HCT116 (cell line): ENCODE data around the gene KSR2. TPM values are rescaled to one million over a fixed set of nuclear protein-coding genes. Genes with fewer than 3 reads are reported as not detected.

Source experiments
- ATAC-seq: fragments of 200-7000 bp; cut with Tn5 transposase; 2 replicates; pipeline ENCODE4 v1.9.1; 2020; ENCODE audit warnings: mild to moderate bottlenecking, moderate library complexity
- BruUV-seq: library from RNA; stranded (reverse); fragments of 400-500 nt; replicated peaks from 2 replicates; lab custom pipeline; 2021; lab: Mats Ljungman, UMichigan
- CTCF ChIA-PET: fragments of 300-600 bp; sonication (Branson Sonifier 250); formaldehyde crosslinking; loops from one replicate; lab custom pipeline; 2021; ENCODE audit warnings: antibody characterized with exemption; lab: Charles Lee
- POLR2A ChIA-PET: fragments of 300-600, 350-600 bp; sonication (Branson Sonifier 250); formaldehyde crosslinking; loops from one replicate; lab custom pipeline; 2021; ENCODE audit warnings: antibody characterized with exemption; lab: Charles Lee
- RAD21 ChIA-PET, 2 experiments: fragments of 300-600 bp; sonication (Branson Sonifier 250); formaldehyde crosslinking; loops; one replicate each; lab custom pipeline; 2023; ENCODE audit warnings: low total read pairs in 2 of 2; ENCODE audit not compliant: uncharacterized antibody in 2 of 2, unreplicated experiment in 2 of 2, low non-redundant PET in 1 of 2; lab: Charles Lee
- DNase-seq: peaks from one replicate; pipeline ENCODE4 v3.0.0-alpha.2; 2010; ENCODE audit warnings: low read depth, low spot score
- H2AFZ ChIP-seq: fragments of 200-600 bp; shearing (Covaris generic), sonication (generic); 2 replicates; pipeline ENCODE4 v1.6.1; 2017; ENCODE audit warnings: low read depth, mixed run types, mixed read lengths, antibody characterized with exemption, low read length; ENCODE audit not compliant: poor library complexity, severe bottlenecking
- H3K27ac ChIP-seq: 2 replicates; pipeline ENCODE4 v1.5.1; 2012; ENCODE audit warnings: low read depth, low read length
- H3K27me3 ChIP-seq: fragments of 200-600 bp; sonication (generic); 2 replicates; pipeline ENCODE4 v1.6.1; 2016; ENCODE audit warnings: mixed run types, low read length, mixed read lengths; ENCODE audit not compliant: insufficient read depth
- H3K36me3 ChIP-seq, 2 experiments: fragments of 200-500 bp in 1 of 2; fragments of 200-600 bp in 1 of 2; sonication (Bioruptor generic) in 1 of 2; sonication (generic) in 1 of 2; 2 replicates each; pipeline versions ENCODE4 v1.5.1 to v1.6.1; 2014 to 2016; ENCODE audit warnings: low read length in 2 of 2, inconsistent platforms in 1 of 2, mixed read lengths in 1 of 2, mixed run types in 1 of 2; ENCODE audit not compliant: insufficient read depth in 2 of 2, control insufficient read depth in 1 of 2
- H3K4me1 ChIP-seq, 2 experiments: fragments of 200-600 bp in 1 of 2; sonication (generic) in 1 of 2; 2 replicates each; pipeline versions ENCODE4 v1.5.1 to v1.6.1; 2012 to 2017; ENCODE audit warnings: low read length in 2 of 2, inconsistent platforms in 1 of 2, mild to moderate bottlenecking in 1 of 2, mixed read lengths in 1 of 2, mixed run types in 1 of 2, moderate library complexity in 1 of 2; ENCODE audit not compliant: insufficient read depth in 2 of 2, control insufficient read depth in 1 of 2
- H3K4me2 ChIP-seq: fragments of 200-600 bp; sonication (generic); 2 replicates; pipeline ENCODE4 v1.6.1; 2017; ENCODE audit warnings: mixed run types, low read length, mixed read lengths
- H3K4me3 ChIP-seq, 2 experiments: fragments of 200-600 bp in 1 of 2; sonication (generic) in 1 of 2; replicated peaks in 1 of 2; 2 replicates each; pipeline ENCODE4 v1.5.1; 2011 to 2016; ENCODE audit warnings: low read length in 2 of 2, control low read depth in 1 of 2, low read depth in 1 of 2, mild to moderate bottlenecking in 1 of 2, mixed read lengths in 1 of 2, mixed run types in 1 of 2
- H3K79me2 ChIP-seq: fragments of 200-600 bp; sonication (generic); 2 replicates; pipeline ENCODE4 v1.6.1; 2017; ENCODE audit warnings: mild to moderate bottlenecking, mixed run types, low read length, moderate library complexity, mixed read lengths; ENCODE audit not compliant: insufficient read depth
- H3K9ac ChIP-seq: fragments of 200-600 bp; sonication (generic); 2 replicates; pipeline ENCODE4 v1.6.1; 2016; ENCODE audit warnings: low read length, mixed read lengths
- H3K9me2 ChIP-seq: fragments of 200-600 bp; sonication (generic), shearing (Covaris generic); 2 replicates; pipeline ENCODE4 v1.6.1; 2017; ENCODE audit warnings: mixed run types, mild to moderate bottlenecking, moderate library complexity; ENCODE audit not compliant: insufficient read depth
- H3K9me3 ChIP-seq, 2 experiments: fragments of 200-500 bp in 1 of 2; fragments of 200-600 bp in 1 of 2; sonication (Bioruptor generic) in 1 of 2; sonication (generic) in 1 of 2; 2 replicates each; pipeline ENCODE4 v1.6.1; 2014 to 2017; ENCODE audit warnings: low read length in 2 of 2, mixed read lengths in 2 of 2, inconsistent platforms in 1 of 2, low read depth in 1 of 2, mild to moderate bottlenecking in 1 of 2, mixed run types in 1 of 2, moderate library complexity in 1 of 2; ENCODE audit not compliant: control insufficient read depth in 1 of 2, insufficient read depth in 1 of 2
- H4K20me1 ChIP-seq: fragments of 200-600 bp; sonication (generic), shearing (Covaris generic); 2 replicates; pipeline ENCODE4 v1.6.1; 2017; ENCODE audit warnings: mixed run types, mild to moderate bottlenecking, moderate library complexity; ENCODE audit not compliant: insufficient read depth
- CBX3 ChIP-seq: IDR thresholded peaks from 2 replicates; pipeline ENCODE4 v1.6.1; 2012; ENCODE audit warnings: low read depth
- EGR1 ChIP-seq: IDR thresholded peaks from 2 replicates; pipeline ENCODE4 v1.6.1; 2012; ENCODE audit warnings: low read depth
- ELF1 ChIP-seq: IDR thresholded peaks from 2 replicates; pipeline ENCODE4 v1.6.1; 2012; ENCODE audit warnings: low read depth, borderline replicate concordance
- EZH2phosphoT487 ChIP-seq: fragments of 200-600 bp; IDR thresholded peaks from 2 replicates; pipeline ENCODE4 v1.6.1; 2018; ENCODE audit warnings: antibody characterized with exemption, borderline replicate concordance
- POLR2A ChIP-seq: IDR thresholded peaks from 2 replicates; pipeline ENCODE4 v1.7.0; 2011; ENCODE audit warnings: borderline replicate concordance; ENCODE audit not compliant: insufficient read depth, insufficient read length; ENCODE audit errors: extremely low read depth
- RAD21 ChIP-seq: IDR thresholded peaks from 2 replicates; pipeline ENCODE4 v1.6.1; 2012; ENCODE audit warnings: low read depth, mild to moderate bottlenecking
- SIN3A ChIP-seq: IDR thresholded peaks from 2 replicates; pipeline ENCODE4 v1.6.1; 2012; ENCODE audit warnings: low read depth
- SRF ChIP-seq: IDR thresholded peaks from 2 replicates; pipeline ENCODE4 v1.6.1; 2012; ENCODE audit warnings: low read depth
- TCF7L2 ChIP-seq: IDR thresholded peaks from 2 replicates; pipeline ENCODE4 v1.7.0; 2011; ENCODE audit warnings: borderline replicate concordance, inconsistent platforms; ENCODE audit not compliant: insufficient read depth, insufficient read length; ENCODE audit errors: extremely low read depth
- ZFX ChIP-seq: fragments of 450-650 bp; IDR thresholded peaks from 2 replicates; pipeline ENCODE4 v1.6.1; 2017
- intact Hi-C: fragments of 100-400 bp; cut with micrococcal nuclease; formaldehyde crosslinking; loops from 2 replicates; pipeline ENCODE4 v1.10.0; 2022
- total RNA-seq: library from RNA; stranded (reverse); gene quantifications from one replicate; pipeline ENCODE4 v1.2.1, GENCODE V29; 2021; ENCODE audit not compliant: unreplicated experiment
- TF ChIP-seq, protein P1 (sequence below): IDR thresholded peaks from 2 replicates; pipeline ENCODE4 v1.6.1; 2011; ENCODE audit warnings: mild to moderate bottlenecking, low read length, moderate library complexity; ENCODE audit not compliant: insufficient replicate concordance; ENCODE audit errors: extremely low read depth

KSR2 gene
- total RNA-seq, 1 experiment from 2014 or later: 10.1 TPM

DNA sequence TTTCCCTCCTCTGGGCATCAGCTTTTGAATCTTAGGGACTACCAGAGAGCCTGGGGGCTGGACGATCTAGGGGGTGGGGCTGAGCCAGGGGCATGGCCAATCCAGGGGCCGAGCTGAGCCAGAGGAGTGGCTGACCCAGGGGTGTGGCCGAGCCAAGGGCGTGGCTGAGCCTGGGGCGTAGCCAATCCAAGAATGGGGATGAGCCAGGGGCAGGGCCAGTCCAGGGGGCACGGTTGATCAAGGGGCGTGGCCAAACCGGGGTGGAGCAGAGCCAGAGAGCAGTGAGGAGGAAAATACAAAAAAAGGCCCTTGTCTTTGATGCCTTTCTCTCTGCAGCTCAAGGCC is 388.1 kb downstream of the KSR2 start:
- no peaks in the 10 kb centered on the region for H3K79me2 ChIP-seq
- DNase-seq: peak; percentile 24
- no peaks in the 10 kb centered on the region for H3K9me2 ChIP-seq
- TF ChIP-seq ZFX (no peak), RAD21 (no peak), POLR2A (no peak), CBX3 (no peak), EZH2phosphoT487 (no peak), SRF (no peak), TCF7L2 (no peak), ELF1 (no peak), SIN3A (no peak), EGR1 (no peak)
- TF ChIP-seq, protein P1, sequence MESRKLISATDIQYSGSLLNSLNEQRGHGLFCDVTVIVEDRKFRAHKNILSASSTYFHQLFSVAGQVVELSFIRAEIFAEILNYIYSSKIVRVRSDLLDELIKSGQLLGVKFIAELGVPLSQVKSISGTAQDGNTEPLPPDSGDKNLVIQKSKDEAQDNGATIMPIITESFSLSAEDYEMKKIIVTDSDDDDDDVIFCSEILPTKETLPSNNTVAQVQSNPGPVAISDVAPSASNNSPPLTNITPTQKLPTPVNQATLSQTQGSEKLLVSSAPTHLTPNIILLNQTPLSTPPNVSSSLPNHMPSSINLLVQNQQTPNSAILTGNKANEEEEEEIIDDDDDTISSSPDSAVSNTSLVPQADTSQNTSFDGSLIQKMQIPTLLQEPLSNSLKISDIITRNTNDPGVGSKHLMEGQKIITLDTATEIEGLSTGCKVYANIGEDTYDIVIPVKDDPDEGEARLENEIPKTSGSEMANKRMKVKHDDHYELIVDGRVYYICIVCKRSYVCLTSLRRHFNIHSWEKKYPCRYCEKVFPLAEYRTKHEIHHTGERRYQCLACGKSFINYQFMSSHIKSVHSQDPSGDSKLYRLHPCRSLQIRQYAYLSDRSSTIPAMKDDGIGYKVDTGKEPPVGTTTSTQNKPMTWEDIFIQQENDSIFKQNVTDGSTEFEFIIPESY: no peak
- TF ChIP-seq, all 23 proteins: peak for 0
- ChIA-PET CTCF (interaction anchor here (0.6 to 1.0 kb wide), 3 partner anchors 8 to 362 kb away, joined by 3 to 4 read pairs (median 3); no protein-coding TSS in a partner anchor), POLR2A (no interaction called here), RAD21 (no interaction called here)
- Histone ChIP-seq H3K9me3 (no peaks in the 10 kb centered on the region), H3K4me3 (no peak overlapping the region), H2AFZ (no peak overlapping the region), H3K27me3 (no peaks in the 10 kb centered on the region), H4K20me1 (no peaks in the 10 kb centered on the region), H3K4me1 (no peaks in the 10 kb centered on the region), H3K27ac (no peak overlapping the region), H3K9ac (no peak overlapping the region), H3K4me2 (no peak overlapping the region), H3K36me3 (no peaks in the 10 kb centered on the region)
- no TSS peak for BruUV-seq
- ATAC-seq: peak; percentile 100
- intact Hi-C loops: no loop called here
